ENCODE results near the gene PHKA2.

DNA sequence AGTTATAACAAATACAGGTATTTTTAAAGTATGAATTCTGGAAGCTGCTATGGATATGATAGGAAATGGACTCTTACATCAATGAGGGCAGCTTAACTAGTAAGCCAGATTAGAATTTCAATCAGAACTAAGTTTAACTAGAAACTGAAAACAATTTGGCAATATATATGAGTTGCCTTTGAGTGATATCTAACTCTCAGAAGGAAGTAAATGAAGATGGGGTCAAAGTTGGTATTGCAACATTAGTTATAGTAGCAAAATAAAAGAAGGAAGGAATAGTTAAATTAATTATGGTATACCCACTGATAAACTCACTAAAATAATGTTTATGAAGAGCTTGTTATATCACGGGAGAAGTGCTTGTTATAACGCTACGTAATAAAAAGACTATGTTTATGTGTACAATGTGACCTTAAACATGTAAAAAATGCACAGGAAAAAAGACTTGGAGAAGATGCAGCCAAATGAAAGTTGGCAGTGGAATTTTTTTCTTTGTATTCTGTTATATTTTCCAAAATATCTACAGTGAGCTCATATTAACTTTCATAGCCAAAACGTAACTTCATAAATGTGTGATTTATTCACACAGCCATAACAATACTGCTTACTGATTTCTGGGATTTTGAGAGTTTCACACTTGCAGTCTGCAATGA lies 34.5 kb downstream of the PHKA2 start:
- TF ChIP-seq YY1 (IDR thresholded peaks at IDR 0.05), result no peak
- TF ChIP-seq CTCF (IDR thresholded peaks at IDR 0.05; ENCODE audit: low read depth, low read length, missing input control), result no peak
- no peak for TF ChIP-seq ATF3 (IDR thresholded peaks at IDR 0.05)

All from liver (tissue), 3 donors.